WTC11 (cell line): ENCODE measurements around the gene LRRC8C. TPM values are rescaled to one million over a fixed set of nuclear protein-coding genes. Genes with fewer than 3 reads are reported as not detected.

ENCODE experiments used
- ATAC-seq: fragments of 200-7000 bp; cut with Tn5 transposase; 2 replicates; pipeline ENCODE4 v1.10.0; 2021; ENCODE audit warnings: mild to moderate bottlenecking, moderate library complexity
- CTCF ChIA-PET: fragments of 300-600 bp; sonication (Branson Sonifier 250); formaldehyde crosslinking; loops from one replicate; lab custom pipeline; 2021; ENCODE audit warnings: antibody characterized with exemption; lab: Charles Lee
- POLR2A ChIA-PET: fragments of 350-600 bp; sonication (Branson Sonifier 250); formaldehyde crosslinking; loops from one replicate; lab custom pipeline; 2021; ENCODE audit warnings: antibody characterized with exemption; lab: Charles Lee
- DNase-seq: peaks from one replicate; pipeline ENCODE4 v3.0.0; 2021; ENCODE audit warnings: low spot score
- H3K27ac Mint-ChIP-seq: 2 replicates; pipeline ENCODE4 v1.8.0; 2021; ENCODE audit warnings: mixed read lengths
- H3K27me3 Mint-ChIP-seq: 2 replicates; pipeline ENCODE4 v1.8.0; 2021; ENCODE audit warnings: low read depth, mild to moderate bottlenecking, moderate library complexity, mixed read lengths
- H3K36me3 Mint-ChIP-seq: 2 replicates; pipeline ENCODE4 v1.8.0; 2021; ENCODE audit warnings: mixed read lengths
- H3K4me1 Mint-ChIP-seq: 2 replicates; pipeline ENCODE4 v1.8.0; 2022; ENCODE audit warnings: mixed read lengths
- H3K4me3 Mint-ChIP-seq: 2 replicates; pipeline ENCODE4 v1.8.0; 2021; ENCODE audit warnings: mild to moderate bottlenecking, moderate library complexity, mixed read lengths
- H3K9me3 Mint-ChIP-seq: 2 replicates; pipeline ENCODE4 v1.8.0; 2021; ENCODE audit warnings: mixed read lengths
- ATF1 ChIP-seq: sonication (generic); formaldehyde crosslinking; IDR thresholded peaks from 2 replicates; pipeline ENCODE4 v1.8.1; 2023; ENCODE audit warnings: mild to moderate bottlenecking, moderate library complexity, missing genetic modification reagents
- CREM ChIP-seq: sonication (generic); formaldehyde crosslinking; IDR thresholded peaks from 2 replicates; pipeline ENCODE4 v1.8.1; 2022; ENCODE audit warnings: mild to moderate bottlenecking, missing genetic modification reagents, moderate library complexity
- IRF2 ChIP-seq: sonication (generic); formaldehyde crosslinking; IDR thresholded peaks from 2 replicates; pipeline ENCODE4 v1.8.0; 2022; ENCODE audit warnings: low read depth, missing genetic modification reagents, borderline replicate concordance
- NFYB ChIP-seq: sonication (generic); formaldehyde crosslinking; conservative IDR thresholded peaks from 2 replicates; pipeline ENCODE4 v1.8.0; 2022; ENCODE audit warnings: low read depth, missing genetic modification reagents
- NR1H2 ChIP-seq: sonication (generic); formaldehyde crosslinking; IDR thresholded peaks from 2 replicates; pipeline ENCODE4 v1.9.0; 2021; ENCODE audit warnings: mild to moderate bottlenecking, moderate library complexity, missing genetic modification reagents
- OVOL2 ChIP-seq: fragments of 250-450 bp; sonication (Bioruptor Pico); IDR thresholded peaks from 2 replicates; pipeline ENCODE4 v1.9.0; 2021; ENCODE audit warnings: mild to moderate bottlenecking, borderline replicate concordance
- RELA ChIP-seq: sonication (generic); formaldehyde crosslinking; IDR thresholded peaks from 2 replicates; pipeline ENCODE4 v1.8.1; 2022; ENCODE audit warnings: missing genetic modification reagents, mild to moderate bottlenecking, borderline replicate concordance
- SMAD4 ChIP-seq: sonication (generic); formaldehyde crosslinking; IDR thresholded peaks from 2 replicates; pipeline ENCODE4 v1.8.0; 2022; ENCODE audit warnings: mild to moderate bottlenecking, missing genetic modification reagents
- TCF7 ChIP-seq: sonication (generic); formaldehyde crosslinking; IDR thresholded peaks from 2 replicates; pipeline ENCODE4 v1.8.0; 2022; ENCODE audit warnings: mild to moderate bottlenecking, low read depth, missing genetic modification reagents, moderate library complexity
- TEAD1 ChIP-seq: sonication (generic); formaldehyde crosslinking; IDR thresholded peaks from 2 replicates; pipeline ENCODE4 v1.8.0; 2022; ENCODE audit warnings: mild to moderate bottlenecking, missing genetic modification reagents
- TEAD4 ChIP-seq: sonication (generic); formaldehyde crosslinking; IDR thresholded peaks from 2 replicates; pipeline ENCODE4 v1.8.0; 2022; ENCODE audit warnings: mild to moderate bottlenecking, missing genetic modification reagents
- ZNF138 ChIP-seq: sonication (generic); formaldehyde crosslinking; conservative IDR thresholded peaks from 2 replicates; pipeline ENCODE4 v1.8.1; 2022; ENCODE audit warnings: mild to moderate bottlenecking, moderate library complexity, missing genetic modification reagents
- ZNF416 ChIP-seq: fragments of 250-450 bp; sonication (Bioruptor Pico); IDR thresholded peaks from 2 replicates; pipeline ENCODE4 v1.9.0; 2021; ENCODE audit warnings: mild to moderate bottlenecking, inconsistent platforms
- ZNF423 ChIP-seq: fragments of 250-450 bp; sonication (Bioruptor Pico); IDR thresholded peaks from 2 replicates; pipeline ENCODE4 v2.1.2; 2022; ENCODE audit warnings: mild to moderate bottlenecking, moderate library complexity
- ZNF671 ChIP-seq: fragments of 250-450 bp; sonication (Bioruptor Pico); IDR thresholded peaks from 2 replicates; pipeline ENCODE4 v1.8.0; 2021; ENCODE audit warnings: mild to moderate bottlenecking
- total RNA-seq: library from RNA; stranded (reverse); gene quantifications from 3 replicates; pipeline ENCODE4 v1.2.3, GENCODE V29; 2021
- TF ChIP-seq, protein P1 (sequence below): sonication (generic); formaldehyde crosslinking; IDR thresholded peaks from 2 replicates; pipeline ENCODE4 v1.8.1; 2023; ENCODE audit warnings: mild to moderate bottlenecking, missing genetic modification reagents, moderate library complexity
- TF ChIP-seq, protein P2 (sequence below): sonication (generic); formaldehyde crosslinking; IDR thresholded peaks from 2 replicates; pipeline ENCODE4 v1.8.0; 2022; ENCODE audit warnings: mild to moderate bottlenecking, missing genetic modification reagents
- TF ChIP-seq, protein P3 (sequence below): sonication (generic); formaldehyde crosslinking; IDR thresholded peaks from 2 replicates; pipeline ENCODE4 v1.8.1; 2022; ENCODE audit warnings: missing genetic modification reagents, borderline replicate concordance
- TF ChIP-seq, protein P4 (sequence below): fragments of 250-450 bp; sonication (Bioruptor Pico); IDR thresholded peaks from 2 replicates; pipeline ENCODE4 v1.9.0; 2021; ENCODE audit warnings: mild to moderate bottlenecking
- TF ChIP-seq, protein P5 (sequence below): fragments of 250-450 bp; sonication (Bioruptor Pico); IDR thresholded peaks from 2 replicates; pipeline ENCODE4 v1.9.0; 2021; ENCODE audit warnings: mild to moderate bottlenecking, borderline replicate concordance

Gene LRRC8C
- total RNA-seq, 1 experiment from 2014 or later, result 1.8 TPM

DNA sequence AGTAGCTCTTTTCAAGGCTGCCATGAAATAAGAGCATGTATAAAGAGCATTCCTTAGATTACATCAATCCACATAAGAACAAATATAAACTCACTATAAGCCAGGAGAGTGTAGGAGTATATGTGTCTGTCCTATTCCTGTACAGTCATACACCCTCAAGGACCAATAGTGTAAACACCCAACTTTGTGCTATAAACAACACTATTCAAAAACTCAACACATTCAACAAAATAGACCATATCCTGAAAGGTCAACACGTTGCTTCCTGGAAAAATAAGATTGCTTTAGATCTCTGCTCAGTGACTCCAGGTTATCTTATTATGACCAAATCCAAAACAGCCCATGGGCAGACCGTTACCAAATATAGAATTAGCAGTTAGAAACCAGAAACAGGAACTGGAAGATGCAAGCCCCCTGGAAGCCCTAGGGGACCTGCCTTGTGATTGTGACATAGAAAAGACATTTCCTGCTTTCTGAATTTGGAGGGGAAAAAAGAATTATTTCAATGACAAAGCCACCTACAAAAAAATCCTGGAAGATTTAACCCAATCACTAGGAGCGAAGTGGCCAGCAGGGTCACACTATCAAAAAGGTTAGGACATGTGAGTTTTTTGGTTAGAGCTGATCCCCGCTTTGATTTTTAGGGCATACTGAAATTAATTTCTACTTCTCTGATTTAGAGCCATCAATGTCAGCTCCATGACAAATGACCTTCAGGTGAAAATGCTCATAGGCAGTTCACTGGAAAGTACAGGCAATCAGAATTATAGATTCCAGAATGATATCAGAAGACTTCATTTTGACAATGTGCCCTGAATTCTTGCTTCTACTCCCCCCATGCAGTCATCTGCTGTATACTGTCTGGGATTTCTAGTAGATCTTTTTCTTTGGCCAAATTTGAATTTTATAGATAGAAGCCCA lies 59.9 kb downstream of the LRRC8C start:
- Mint-ChIP-seq H3K4me3 (no peak overlapping the region), H3K9me3 (no peaks in the 10 kb centered on the region)
- POLR2A ChIA-PET, result no interaction called here
- TF ChIP-seq, protein P1, sequence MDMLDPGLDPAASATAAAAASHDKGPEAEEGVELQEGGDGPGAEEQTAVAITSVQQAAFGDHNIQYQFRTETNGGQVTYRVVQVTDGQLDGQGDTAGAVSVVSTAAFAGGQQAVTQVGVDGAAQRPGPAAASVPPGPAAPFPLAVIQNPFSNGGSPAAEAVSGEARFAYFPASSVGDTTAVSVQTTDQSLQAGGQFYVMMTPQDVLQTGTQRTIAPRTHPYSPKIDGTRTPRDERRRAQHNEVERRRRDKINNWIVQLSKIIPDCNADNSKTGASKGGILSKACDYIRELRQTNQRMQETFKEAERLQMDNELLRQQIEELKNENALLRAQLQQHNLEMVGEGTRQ (CRISPR knock-in tag), result no peak
- TF ChIP-seq, protein P2, sequence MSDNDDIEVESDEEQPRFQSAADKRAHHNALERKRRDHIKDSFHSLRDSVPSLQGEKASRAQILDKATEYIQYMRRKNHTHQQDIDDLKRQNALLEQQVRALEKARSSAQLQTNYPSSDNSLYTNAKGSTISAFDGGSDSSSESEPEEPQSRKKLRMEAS (CRISPR knock-in tag), result no peak
- TF ChIP-seq ZNF138 (CRISPR knock-in tag), result no peak
- TF ChIP-seq, protein P3, sequence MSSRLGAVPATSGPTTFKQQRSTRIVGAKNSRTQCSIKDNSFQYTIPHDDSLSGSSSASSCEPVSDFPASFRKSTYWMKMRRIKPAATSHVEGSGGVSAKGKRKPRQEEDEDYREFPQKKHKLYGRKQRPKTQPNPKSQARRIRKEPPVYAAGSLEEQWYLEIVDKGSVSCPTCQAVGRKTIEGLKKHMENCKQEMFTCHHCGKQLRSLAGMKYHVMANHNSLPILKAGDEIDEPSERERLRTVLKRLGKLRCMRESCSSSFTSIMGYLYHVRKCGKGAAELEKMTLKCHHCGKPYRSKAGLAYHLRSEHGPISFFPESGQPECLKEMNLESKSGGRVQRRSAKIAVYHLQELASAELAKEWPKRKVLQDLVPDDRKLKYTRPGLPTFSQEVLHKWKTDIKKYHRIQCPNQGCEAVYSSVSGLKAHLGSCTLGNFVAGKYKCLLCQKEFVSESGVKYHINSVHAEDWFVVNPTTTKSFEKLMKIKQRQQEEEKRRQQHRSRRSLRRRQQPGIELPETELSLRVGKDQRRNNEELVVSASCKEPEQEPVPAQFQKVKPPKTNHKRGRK (CRISPR knock-in tag), result no peak
- TF ChIP-seq NR1H2, result no peak
- TF ChIP-seq TEAD1 (CRISPR knock-in tag), result no peak
- TF ChIP-seq, protein P4, sequence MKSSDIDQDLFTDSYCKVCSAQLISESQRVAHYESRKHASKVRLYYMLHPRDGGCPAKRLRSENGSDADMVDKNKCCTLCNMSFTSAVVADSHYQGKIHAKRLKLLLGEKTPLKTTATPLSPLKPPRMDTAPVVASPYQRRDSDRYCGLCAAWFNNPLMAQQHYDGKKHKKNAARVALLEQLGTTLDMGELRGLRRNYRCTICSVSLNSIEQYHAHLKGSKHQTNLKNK (CRISPR knock-in tag), result no peak
- no peak for TF ChIP-seq ATF1 (CRISPR knock-in tag)
- TF ChIP-seq RELA, result no peak
- TF ChIP-seq ZNF671 (CRISPR knock-in tag), result no peak
- TF ChIP-seq IRF2 (CRISPR knock-in tag), result no peak
- TF ChIP-seq SMAD4 (CRISPR knock-in tag), result no peak
- TF ChIP-seq TCF7 (CRISPR knock-in tag), result no peak
- TF ChIP-seq CREM, result no peak
- TF ChIP-seq OVOL2, result no peak
- no peak for TF ChIP-seq NFYB (CRISPR knock-in tag)
- TF ChIP-seq, protein P5, sequence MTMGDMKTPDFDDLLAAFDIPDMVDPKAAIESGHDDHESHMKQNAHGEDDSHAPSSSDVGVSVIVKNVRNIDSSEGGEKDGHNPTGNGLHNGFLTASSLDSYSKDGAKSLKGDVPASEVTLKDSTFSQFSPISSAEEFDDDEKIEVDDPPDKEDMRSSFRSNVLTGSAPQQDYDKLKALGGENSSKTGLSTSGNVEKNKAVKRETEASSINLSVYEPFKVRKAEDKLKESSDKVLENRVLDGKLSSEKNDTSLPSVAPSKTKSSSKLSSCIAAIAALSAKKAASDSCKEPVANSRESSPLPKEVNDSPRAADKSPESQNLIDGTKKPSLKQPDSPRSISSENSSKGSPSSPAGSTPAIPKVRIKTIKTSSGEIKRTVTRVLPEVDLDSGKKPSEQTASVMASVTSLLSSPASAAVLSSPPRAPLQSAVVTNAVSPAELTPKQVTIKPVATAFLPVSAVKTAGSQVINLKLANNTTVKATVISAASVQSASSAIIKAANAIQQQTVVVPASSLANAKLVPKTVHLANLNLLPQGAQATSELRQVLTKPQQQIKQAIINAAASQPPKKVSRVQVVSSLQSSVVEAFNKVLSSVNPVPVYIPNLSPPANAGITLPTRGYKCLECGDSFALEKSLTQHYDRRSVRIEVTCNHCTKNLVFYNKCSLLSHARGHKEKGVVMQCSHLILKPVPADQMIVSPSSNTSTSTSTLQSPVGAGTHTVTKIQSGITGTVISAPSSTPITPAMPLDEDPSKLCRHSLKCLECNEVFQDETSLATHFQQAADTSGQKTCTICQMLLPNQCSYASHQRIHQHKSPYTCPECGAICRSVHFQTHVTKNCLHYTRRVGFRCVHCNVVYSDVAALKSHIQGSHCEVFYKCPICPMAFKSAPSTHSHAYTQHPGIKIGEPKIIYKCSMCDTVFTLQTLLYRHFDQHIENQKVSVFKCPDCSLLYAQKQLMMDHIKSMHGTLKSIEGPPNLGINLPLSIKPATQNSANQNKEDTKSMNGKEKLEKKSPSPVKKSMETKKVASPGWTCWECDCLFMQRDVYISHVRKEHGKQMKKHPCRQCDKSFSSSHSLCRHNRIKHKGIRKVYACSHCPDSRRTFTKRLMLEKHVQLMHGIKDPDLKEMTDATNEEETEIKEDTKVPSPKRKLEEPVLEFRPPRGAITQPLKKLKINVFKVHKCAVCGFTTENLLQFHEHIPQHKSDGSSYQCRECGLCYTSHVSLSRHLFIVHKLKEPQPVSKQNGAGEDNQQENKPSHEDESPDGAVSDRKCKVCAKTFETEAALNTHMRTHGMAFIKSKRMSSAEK (CRISPR knock-in tag), result no peak
- TF ChIP-seq ZNF416 (CRISPR knock-in tag), result no peak
- TF ChIP-seq, all 79 proteins: peak for 0
- ATAC-seq, result no peak
- DNase-seq, result no peak
- peaks cover 11% of the 10 kb centered on the region for H3K4me1 Mint-ChIP-seq
- H3K27me3 Mint-ChIP-seq, result no peaks in the 10 kb centered on the region
- no peaks in the 10 kb centered on the region for H3K36me3 Mint-ChIP-seq
- CTCF ChIA-PET, result interaction anchor here (0.6 kb wide), 1 partner anchor 112 kb away, joined by 3 read pairs; no protein-coding TSS in a partner anchor
- no peak overlapping the region for H3K27ac Mint-ChIP-seq

DNA sequence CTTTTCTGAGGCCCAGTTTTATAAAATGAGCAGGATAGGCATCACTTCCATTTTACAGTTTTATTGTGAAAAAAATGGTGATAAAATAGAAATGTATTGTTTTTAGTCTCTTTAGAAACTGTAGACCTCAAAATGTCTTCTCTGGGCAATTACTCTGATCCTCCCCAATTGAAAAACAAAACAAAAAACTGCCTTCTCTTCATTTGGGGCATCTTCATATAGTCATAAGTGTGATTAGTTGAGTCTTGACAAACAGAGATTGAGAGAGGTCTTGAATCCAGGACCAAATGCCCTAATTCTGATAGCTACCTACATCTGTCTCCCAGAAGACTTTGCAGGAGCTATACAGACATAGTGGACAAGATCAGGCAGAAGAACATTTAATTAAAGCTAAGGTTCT lies 62.9 kb downstream of the LRRC8C start:
- no peak for ATAC-seq
- Mint-ChIP-seq H3K36me3 (no peaks in the 10 kb centered on the region), H3K9me3 (no peaks in the 10 kb centered on the region), H3K27me3 (no peaks in the 10 kb centered on the region), H3K27ac (no peak overlapping the region), H3K4me3 (no peak overlapping the region), H3K4me1 (peaks cover 11% of the 10 kb centered on the region)
- CTCF ChIA-PET, result interaction anchor here (0.8 to 0.9 kb wide), 2 partner anchors 63 to 67 kb away, joined by 3 to 5 read pairs; partner anchors contain the start of gene LRRC8C
- DNase-seq, result no peak
- TF ChIP-seq TEAD4 (CRISPR knock-in tag) (no peak), ZNF416 (CRISPR knock-in tag) (no peak), ZNF138 (CRISPR knock-in tag) (no peak), ZNF423 (CRISPR knock-in tag) (no peak)
- POLR2A ChIA-PET, result no interaction called here
